Measurements from ENCODE around the gene MAJIN. TPM values are rescaled to one million over a fixed set of nuclear protein-coding genes. Genes with fewer than 3 reads are reported as not detected.

The MAJIN gene
- total and polyA plus RNA-seq, 9 of the 15 experiments (the other 6 are each of a cell fraction or from before 2014, with no cell fraction given), result 0.17 to 0.83 (median 0.24) TPM; not detected in 2

DNA sequence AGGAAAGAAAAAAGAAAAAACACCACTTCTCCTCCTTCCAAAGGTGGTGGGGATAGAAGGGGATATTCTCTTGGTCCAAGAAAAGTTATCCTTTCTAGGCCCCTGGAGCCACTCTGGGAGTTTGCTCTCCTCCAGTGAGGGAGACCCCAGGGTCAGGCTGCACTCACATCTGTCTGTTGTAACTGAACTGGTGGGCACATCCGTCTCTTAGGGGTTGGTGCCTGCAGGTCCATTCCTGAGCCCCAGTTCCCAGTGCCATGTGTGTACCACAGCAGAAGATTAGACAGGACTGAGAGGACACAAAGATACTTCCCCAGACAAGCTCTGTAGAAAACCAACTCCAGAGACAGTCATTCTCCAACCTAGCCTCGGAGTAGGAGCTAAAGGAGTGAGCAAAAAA is 51.8 kb downstream of the MAJIN start:
- Histone ChIP-seq H3K27ac (ENCODE audit: extremely low read depth, low read depth, low read length) (no peak overlapping the region), H3K9me1 (ENCODE audit: control insufficient read depth, insufficient read depth, low read length) (no peaks in the 10 kb centered on the region), H3K9me3 (replicated peaks; ENCODE audit: control insufficient read depth, insufficient read depth, low read depth, low read length) (no peaks in the 10 kb centered on the region), H3K4me3 (no peak overlapping the region), H3K79me2 (ENCODE audit: control insufficient read depth, insufficient read depth, low read length) (peaks cover 22% of the 10 kb centered on the region), H4K20me1 (replicated peaks; ENCODE audit: control insufficient read depth, insufficient read depth, low read length) (no peaks in the 10 kb centered on the region), H2AFZ (ENCODE audit: low read depth, low read length) (no peak overlapping the region), H3K9ac (ENCODE audit: insufficient read depth in 1 of 2, low read depth in 2 of 2, low read length in 2 of 2) (no peak overlapping the region), H3K4me2 (ENCODE audit: insufficient read depth, low read length) (no peak overlapping the region), H3K36me3 (ENCODE audit: control insufficient read depth, insufficient read depth, low read length) (no peaks in the 10 kb centered on the region), H3K27me3 (ENCODE audit: control insufficient read depth in 2 of 2, insufficient read depth in 2 of 2, low read length in 2 of 2) (no peaks in the 10 kb centered on the region), H3K4me1 (replicated peaks in 1 of 2; ENCODE audit: control insufficient read depth in 2 of 2, insufficient read depth in 2 of 2, low read length in 2 of 2) (peaks cover 28 to 50% of the 10 kb centered on the region in 2 experiments; a peak in 4 of 5 replicates)
- in situ Hi-C loops (cut with MboI), result no loop called here
- no peak for DNase-seq (ENCODE audit: extremely low read depth in 1 of 4, low spot score in 3 of 4)
- CTCF ChIA-PET (ENCODE audit: low intra/inter-chr PET ratio), result no interaction called here
- 64% methylated on average over 2 of the region's 2 CpGs for WGBS (ENCODE audit: insufficient coverage, low coverage, missing lambda C conversion rate)
- ATAC-seq, result no peak
- TF ChIP-seq PURB (CRISPR knock-in tag; IDR thresholded peaks at IDR 0.05; ENCODE audit: low read depth), result no peak
- POLR2A ChIA-PET, result no interaction called here
- intact Hi-C loops (cut with micrococcal nuclease), result no loop called here
- TSS peak; percentile 30 for BruUV-seq (replicated peaks)
- no peak for FAIRE-seq

DNA sequence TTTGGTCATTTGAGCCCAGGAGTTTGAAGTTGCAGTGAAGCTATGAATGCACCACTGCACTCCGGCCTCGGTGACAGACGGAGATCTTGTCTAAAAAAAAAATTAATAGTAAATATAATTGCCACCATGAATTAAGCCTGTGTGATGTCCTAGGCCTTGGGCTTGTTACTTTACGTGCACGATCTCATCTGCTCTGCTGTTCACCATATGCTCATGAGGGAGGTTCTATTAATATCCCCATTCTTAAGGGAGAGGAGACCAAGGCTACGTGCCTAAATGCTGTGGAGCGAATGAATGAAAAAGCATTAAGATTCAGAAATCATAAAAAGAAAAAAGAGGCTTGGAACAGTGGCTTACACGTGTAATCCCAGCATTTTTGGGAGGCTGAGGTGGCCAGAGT is 52.3 kb downstream of the MAJIN start:
- no peak overlapping the region for H2AFZ ChIP-seq (ENCODE audit: low read depth, low read length)
- intact Hi-C loops (cut with micrococcal nuclease) (no loop called here), in situ Hi-C loops (cut with MboI) (no loop called here)
- no peak overlapping the region for H3K9ac ChIP-seq (ENCODE audit: insufficient read depth in 1 of 2, low read depth in 2 of 2, low read length in 2 of 2)
- FAIRE-seq (no peak), ATAC-seq (no peak), DNase-seq (ENCODE audit: extremely low read depth in 1 of 4, low spot score in 3 of 4) (no peak)
- H3K27ac ChIP-seq (ENCODE audit: extremely low read depth, low read depth, low read length), result no peak overlapping the region
- peaks cover 25 to 46% of the 10 kb centered on the region in 2 experiments; a peak in 4 of 5 replicates for H3K4me1 ChIP-seq (replicated peaks in 1 of 2; ENCODE audit: control insufficient read depth in 2 of 2, insufficient read depth in 2 of 2, low read length in 2 of 2)
- no peaks in the 10 kb centered on the region for H4K20me1 ChIP-seq (replicated peaks; ENCODE audit: control insufficient read depth, insufficient read depth, low read length)
- H3K9me3 ChIP-seq (replicated peaks; ENCODE audit: control insufficient read depth, insufficient read depth, low read depth, low read length), result no peaks in the 10 kb centered on the region
- ChIA-PET CTCF (ENCODE audit: low intra/inter-chr PET ratio) (no interaction called here), POLR2A (no interaction called here)
- H3K4me3 ChIP-seq, result no peak overlapping the region
- 79% methylated on average over 8 of the region's 8 CpGs for WGBS (ENCODE audit: insufficient coverage, low coverage, missing lambda C conversion rate)
- H3K4me2 ChIP-seq (ENCODE audit: insufficient read depth, low read length), result no peak overlapping the region
- H3K79me2 ChIP-seq (ENCODE audit: control insufficient read depth, insufficient read depth, low read length), result peaks cover 26% of the 10 kb centered on the region
- H3K9me1 ChIP-seq (ENCODE audit: control insufficient read depth, insufficient read depth, low read length), result no peaks in the 10 kb centered on the region
- no peaks in the 10 kb centered on the region for H3K27me3 ChIP-seq (ENCODE audit: control insufficient read depth in 2 of 2, insufficient read depth in 2 of 2, low read length in 2 of 2)
- no TSS peak for BruUV-seq (replicated peaks)
- H3K36me3 ChIP-seq (ENCODE audit: control insufficient read depth, insufficient read depth, low read length), result no peaks in the 10 kb centered on the region; the same call in 2 of the 3 replicates
- no peak for TF ChIP-seq ZNF140 (CRISPR knock-in tag; IDR thresholded peaks at IDR 0.05)
- no peak for TF ChIP-seq NEUROD1 (IDR thresholded peaks at IDR 0.05; ENCODE audit: borderline replicate concordance, low read depth, low read length, partially characterized antibody)
- TF ChIP-seq, protein P1, sequence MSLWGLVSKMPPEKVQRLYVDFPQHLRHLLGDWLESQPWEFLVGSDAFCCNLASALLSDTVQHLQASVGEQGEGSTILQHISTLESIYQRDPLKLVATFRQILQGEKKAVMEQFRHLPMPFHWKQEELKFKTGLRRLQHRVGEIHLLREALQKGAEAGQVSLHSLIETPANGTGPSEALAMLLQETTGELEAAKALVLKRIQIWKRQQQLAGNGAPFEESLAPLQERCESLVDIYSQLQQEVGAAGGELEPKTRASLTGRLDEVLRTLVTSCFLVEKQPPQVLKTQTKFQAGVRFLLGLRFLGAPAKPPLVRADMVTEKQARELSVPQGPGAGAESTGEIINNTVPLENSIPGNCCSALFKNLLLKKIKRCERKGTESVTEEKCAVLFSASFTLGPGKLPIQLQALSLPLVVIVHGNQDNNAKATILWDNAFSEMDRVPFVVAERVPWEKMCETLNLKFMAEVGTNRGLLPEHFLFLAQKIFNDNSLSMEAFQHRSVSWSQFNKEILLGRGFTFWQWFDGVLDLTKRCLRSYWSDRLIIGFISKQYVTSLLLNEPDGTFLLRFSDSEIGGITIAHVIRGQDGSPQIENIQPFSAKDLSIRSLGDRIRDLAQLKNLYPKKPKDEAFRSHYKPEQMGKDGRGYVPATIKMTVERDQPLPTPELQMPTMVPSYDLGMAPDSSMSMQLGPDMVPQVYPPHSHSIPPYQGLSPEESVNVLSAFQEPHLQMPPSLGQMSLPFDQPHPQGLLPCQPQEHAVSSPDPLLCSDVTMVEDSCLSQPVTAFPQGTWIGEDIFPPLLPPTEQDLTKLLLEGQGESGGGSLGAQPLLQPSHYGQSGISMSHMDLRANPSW (CRISPR knock-in tag; IDR thresholded peaks at IDR 0.05), result no peak
- TF ChIP-seq PRPF4 (IDR thresholded peaks at IDR 0.05; ENCODE audit: insufficient read depth, low read depth, low read length, poor library complexity, severe bottlenecking), result no peak
- TF ChIP-seq ZNF311 (CRISPR knock-in tag; IDR thresholded peaks at IDR 0.05), result no peak
- TF ChIP-seq, protein P2, sequence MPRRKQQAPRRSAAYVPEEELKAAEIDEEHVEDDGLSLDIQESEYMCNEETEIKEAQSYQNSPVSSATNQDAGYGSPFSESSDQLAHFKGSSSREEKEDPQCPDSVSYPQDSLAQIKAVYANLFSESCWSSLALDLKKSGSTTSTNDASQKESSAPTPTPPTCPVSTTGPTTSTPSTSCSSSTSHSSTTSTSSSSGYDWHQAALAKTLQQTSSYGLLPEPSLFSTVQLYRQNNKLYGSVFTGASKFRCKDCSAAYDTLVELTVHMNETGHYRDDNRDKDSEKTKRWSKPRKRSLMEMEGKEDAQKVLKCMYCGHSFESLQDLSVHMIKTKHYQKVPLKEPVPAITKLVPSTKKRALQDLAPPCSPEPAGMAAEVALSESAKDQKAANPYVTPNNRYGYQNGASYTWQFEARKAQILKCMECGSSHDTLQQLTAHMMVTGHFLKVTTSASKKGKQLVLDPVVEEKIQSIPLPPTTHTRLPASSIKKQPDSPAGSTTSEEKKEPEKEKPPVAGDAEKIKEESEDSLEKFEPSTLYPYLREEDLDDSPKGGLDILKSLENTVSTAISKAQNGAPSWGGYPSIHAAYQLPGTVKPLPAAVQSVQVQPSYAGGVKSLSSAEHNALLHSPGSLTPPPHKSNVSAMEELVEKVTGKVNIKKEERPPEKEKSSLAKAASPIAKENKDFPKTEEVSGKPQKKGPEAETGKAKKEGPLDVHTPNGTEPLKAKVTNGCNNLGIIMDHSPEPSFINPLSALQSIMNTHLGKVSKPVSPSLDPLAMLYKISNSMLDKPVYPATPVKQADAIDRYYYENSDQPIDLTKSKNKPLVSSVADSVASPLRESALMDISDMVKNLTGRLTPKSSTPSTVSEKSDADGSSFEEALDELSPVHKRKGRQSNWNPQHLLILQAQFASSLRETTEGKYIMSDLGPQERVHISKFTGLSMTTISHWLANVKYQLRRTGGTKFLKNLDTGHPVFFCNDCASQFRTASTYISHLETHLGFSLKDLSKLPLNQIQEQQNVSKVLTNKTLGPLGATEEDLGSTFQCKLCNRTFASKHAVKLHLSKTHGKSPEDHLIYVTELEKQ (CRISPR knock-in tag; IDR thresholded peaks at IDR 0.05), result no peak
- TF ChIP-seq PHTF2 (CRISPR knock-in tag; IDR thresholded peaks at IDR 0.05), result no peak
- TF ChIP-seq ZNF764 (CRISPR knock-in tag; IDR thresholded peaks at IDR 0.05; ENCODE audit: low read depth), result no peak
- no peak for TF ChIP-seq PRMT5 (CRISPR knock-in tag; IDR thresholded peaks at IDR 0.05)
- TF ChIP-seq ELF2 (CRISPR knock-in tag; IDR thresholded peaks at IDR 0.05), result no peak

Measured in K562 (cell line).